ENCODE measurements around the gene FLG2.
"Not testable (repeated sequence)": the region's sequence is repeated elsewhere in the genome, so short reads cannot be mapped to it uniquely, and the experiment has no call there.

The FLG2 gene

DNA sequence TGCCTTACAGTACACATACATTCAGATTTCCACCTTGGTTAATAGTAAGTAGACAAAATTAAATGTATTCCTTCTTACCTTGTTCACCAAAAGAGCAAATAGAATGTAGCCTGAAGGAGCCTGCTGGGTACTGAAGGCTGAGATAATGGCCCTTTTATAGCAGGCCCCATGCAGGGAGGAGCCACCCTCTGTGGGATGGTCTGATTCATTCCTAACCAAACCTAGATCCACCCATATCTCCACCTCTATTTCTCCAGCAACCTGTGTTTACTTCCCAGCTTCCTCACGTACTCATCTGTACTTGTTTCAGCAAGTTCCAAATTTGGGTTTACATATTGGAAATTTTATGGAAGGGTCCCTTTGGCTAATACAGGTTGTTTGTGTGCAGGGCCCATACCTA lies 34.7 kb downstream of the FLG2 start, which contains the start of gene FLG:
TSS of gene FLG (minus strand) at position 129 of the 400 bp plus-strand sequence. CDS start 9,783 bp downstream, outside the sequence.
- Histone ChIP-seq H4K12ac (ENCODE audit: low read depth, low read length) (no peak within 1 kb of the TSS), H3K4me3 (ENCODE audit: low read depth, low read length) (no peak within 1 kb of the TSS), H2AK5ac (ENCODE audit: low read length) (no peak within 1 kb of the TSS), H2AFZ (ENCODE audit: insufficient read depth, low read length, poor library complexity) (no peak within 1 kb of the TSS), H3K4me1 (ENCODE audit: control insufficient read depth in 1 of 2, insufficient read depth in 2 of 2, low read length in 2 of 2) (no peaks in the 10 kb centered on the region), H3K27me3 (ENCODE audit: insufficient read depth, low read length) (no peaks in the 10 kb centered on the region), H3K23ac (ENCODE audit: low read length) (no peak within 1 kb of the TSS), H3K9me3 (ENCODE audit: insufficient read depth, low read depth, low read length) (peaks cover 1% of the 10 kb centered on the region), H3K14ac (ENCODE audit: low read length) (no peak within 1 kb of the TSS), H4K8ac (ENCODE audit: low read depth, low read length) (no peak within 1 kb of the TSS), H3K4me2 (ENCODE audit: low read length) (no peak within 1 kb of the TSS), H2BK5ac (ENCODE audit: low read depth, low read length, poor library complexity) (no peak within 1 kb of the TSS), H3K36me3 (ENCODE audit: control insufficient read depth in 1 of 2, insufficient read depth in 2 of 2, low read length in 2 of 2) (no peaks in the 10 kb centered on the region), H3K18ac (ENCODE audit: low read length) (no peak within 1 kb of the TSS), H3K79me1 (ENCODE audit: low read length) (no peaks in the 10 kb centered on the region), H3K9ac (ENCODE audit: low read length) (no peak within 1 kb of the TSS), H4K91ac (ENCODE audit: low read depth, low read length) (no peak within 1 kb of the TSS), H2BK120ac (ENCODE audit: insufficient read depth, low read length, poor library complexity) (no peak within 1 kb of the TSS), H3K79me2 (ENCODE audit: control insufficient read depth, insufficient read depth, low read length, poor library complexity) (no peaks in the 10 kb centered on the region), H3K4ac (ENCODE audit: low read depth, low read length) (no peak within 1 kb of the TSS), H2BK12ac (ENCODE audit: low read length) (no peak within 1 kb of the TSS), H3K27ac (ENCODE audit: low read depth, low read length) (no peak within 1 kb of the TSS)
- no peak for DNase-seq
- WGBS (ENCODE audit: extremely low coverage, insufficient coverage, insufficient read length), result no CpG with 5 or more reads among the region's 1 CpG

DNA sequence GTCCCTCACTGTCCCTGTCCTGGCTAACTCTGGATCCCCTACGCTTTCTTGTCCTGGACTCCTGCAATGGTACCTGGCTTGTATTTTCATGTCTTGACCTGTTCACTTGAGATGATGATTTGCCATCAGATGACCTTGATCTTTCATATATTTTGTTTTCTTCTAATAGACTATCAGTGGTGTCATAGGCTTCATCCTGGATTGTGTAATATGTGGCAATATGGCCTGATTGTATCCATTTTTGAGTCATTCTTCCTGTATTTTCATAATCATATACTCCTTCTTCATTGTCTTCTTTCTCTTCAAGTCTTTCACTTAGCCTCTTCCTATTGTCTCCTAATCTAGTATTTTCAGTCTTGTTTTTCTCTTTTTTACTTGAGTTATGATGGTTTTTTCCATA lies 45.8 kb downstream of the FLG2 start:
- Histone ChIP-seq H4K12ac (ENCODE audit: low read depth, low read length) (no peak overlapping the region), H2AK5ac (ENCODE audit: low read length) (no peak overlapping the region), H4K8ac (ENCODE audit: low read depth, low read length) (no peak overlapping the region), H3K4me1 (ENCODE audit: control insufficient read depth in 1 of 2, insufficient read depth in 2 of 2, low read length in 2 of 2) (no peaks in the 10 kb centered on the region), H4K91ac (ENCODE audit: low read depth, low read length) (no peak overlapping the region), H3K18ac (ENCODE audit: low read length) (no peak overlapping the region), H3K36me3 (ENCODE audit: control insufficient read depth in 1 of 2, insufficient read depth in 2 of 2, low read length in 2 of 2) (no peaks in the 10 kb centered on the region), H2BK12ac (ENCODE audit: low read length) (no peak overlapping the region), H3K9ac (ENCODE audit: low read length) (no peak overlapping the region), H3K79me1 (ENCODE audit: low read length) (no peaks in the 10 kb centered on the region), H3K14ac (ENCODE audit: low read length) (no peak overlapping the region), H3K4ac (ENCODE audit: low read depth, low read length) (no peak overlapping the region), H2BK5ac (ENCODE audit: low read depth, low read length, poor library complexity) (no peak overlapping the region), H3K4me3 (ENCODE audit: low read depth, low read length) (no peak overlapping the region), H3K4me2 (ENCODE audit: low read length) (no peak overlapping the region), H3K79me2 (ENCODE audit: control insufficient read depth, insufficient read depth, low read length, poor library complexity) (no peaks in the 10 kb centered on the region), H3K23ac (ENCODE audit: low read length) (no peak overlapping the region), H3K27me3 (ENCODE audit: insufficient read depth, low read length) (no peaks in the 10 kb centered on the region), H3K27ac (ENCODE audit: low read depth, low read length) (no peak overlapping the region), H2AFZ (ENCODE audit: insufficient read depth, low read length, poor library complexity) (no peak overlapping the region), H3K9me3 (ENCODE audit: insufficient read depth, low read depth, low read length) (peaks cover 46% of the 10 kb centered on the region), H2BK120ac (ENCODE audit: insufficient read depth, low read length, poor library complexity) (no peak overlapping the region)
- WGBS (ENCODE audit: extremely low coverage, insufficient coverage, insufficient read length), result no CpG with 5 or more reads among the region's 1 CpG
- no peak for DNase-seq

- Histone ChIP-seq H3K4me1 (ENCODE audit: control insufficient read depth in 1 of 2, insufficient read depth in 2 of 2, low read length in 2 of 2) (no peaks in the 10 kb centered on the region), H3K9ac (ENCODE audit: low read length) (no peak overlapping the region), H3K79me2 (ENCODE audit: control insufficient read depth, insufficient read depth, low read length, poor library complexity) (no peaks in the 10 kb centered on the region), H2BK120ac (ENCODE audit: insufficient read depth, low read length, poor library complexity) (no peak overlapping the region), H3K27me3 (ENCODE audit: insufficient read depth, low read length) (no peaks in the 10 kb centered on the region), H3K27ac (ENCODE audit: low read depth, low read length) (no peak overlapping the region), H2AFZ (ENCODE audit: insufficient read depth, low read length, poor library complexity) (no peak overlapping the region), H3K79me1 (ENCODE audit: low read length) (no peaks in the 10 kb centered on the region), H3K23ac (ENCODE audit: low read length) (no peak overlapping the region), H2BK12ac (ENCODE audit: low read length) (no peak overlapping the region), H3K14ac (ENCODE audit: low read length) (no peak overlapping the region), H3K9me3 (ENCODE audit: insufficient read depth, low read depth, low read length) (peaks cover 52% of the 10 kb centered on the region), H3K4ac (ENCODE audit: low read depth, low read length) (no peak overlapping the region), H3K4me2 (ENCODE audit: low read length) (no peak overlapping the region), H2BK5ac (ENCODE audit: low read depth, low read length, poor library complexity) (no peak overlapping the region), H2AK5ac (ENCODE audit: low read length) (no peak overlapping the region), H3K18ac (ENCODE audit: low read length) (no peak overlapping the region), H3K36me3 (ENCODE audit: control insufficient read depth in 1 of 2, insufficient read depth in 2 of 2, low read length in 2 of 2) (no peaks in the 10 kb centered on the region), H4K12ac (ENCODE audit: low read depth, low read length) (no peak overlapping the region), H4K91ac (ENCODE audit: low read depth, low read length) (no peak overlapping the region), H4K8ac (ENCODE audit: low read depth, low read length) (no peak overlapping the region), H3K4me3 (ENCODE audit: low read depth, low read length) (no peak overlapping the region)
- no CpG with 5 or more reads among the region's 21 CpGs for WGBS (ENCODE audit: extremely low coverage, insufficient coverage, insufficient read length)
- no peak for DNase-seq
Measured at GRCh38 chr1:152313319-152313801, 46.4 kb downstream of the FLG2 start.

GRCh38 chr1:152312169-152312568 lies 47.6 kb downstream of the FLG2 start:
- H3K23ac ChIP-seq (ENCODE audit: low read length); H3K18ac ChIP-seq (ENCODE audit: low read length); H3K27me3 ChIP-seq (ENCODE audit: insufficient read depth, low read length); H2BK5ac ChIP-seq (ENCODE audit: low read depth, low read length, poor library complexity); H2BK12ac ChIP-seq (ENCODE audit: low read length); H3K14ac ChIP-seq (ENCODE audit: low read length); H2AK5ac ChIP-seq (ENCODE audit: low read length); H2AFZ ChIP-seq (ENCODE audit: insufficient read depth, low read length, poor library complexity); H3K4me2 ChIP-seq (ENCODE audit: low read length); H2BK120ac ChIP-seq (ENCODE audit: insufficient read depth, low read length, poor library complexity); H3K27ac ChIP-seq (ENCODE audit: low read depth, low read length); H3K79me1 ChIP-seq (ENCODE audit: low read length); H3K9ac ChIP-seq (ENCODE audit: low read length); DNase-seq; H4K8ac ChIP-seq (ENCODE audit: low read depth, low read length); H3K79me2 ChIP-seq (ENCODE audit: control insufficient read depth, insufficient read depth, low read length, poor library complexity); H4K12ac ChIP-seq (ENCODE audit: low read depth, low read length); H3K4me3 ChIP-seq (ENCODE audit: low read depth, low read length); H3K36me3 ChIP-seq (ENCODE audit: control insufficient read depth in 1 of 2, insufficient read depth in 2 of 2, low read length in 2 of 2); H3K4ac ChIP-seq (ENCODE audit: low read depth, low read length); H3K4me1 ChIP-seq (ENCODE audit: control insufficient read depth in 1 of 2, insufficient read depth in 2 of 2, low read length in 2 of 2); H4K91ac ChIP-seq (ENCODE audit: low read depth, low read length): not testable (repeated sequence)
- peaks cover 61% of the 10 kb centered on the region for H3K9me3 ChIP-seq (ENCODE audit: insufficient read depth, low read depth, low read length)
- WGBS (ENCODE audit: extremely low coverage, insufficient coverage, insufficient read length), result no CpG with 5 or more reads among the region's 13 CpGs

Data from trophoblast cell (in vitro differentiated cells and primary cell).